ENCODE data around the gene TBX1.

TBX1 gene

DNA sequence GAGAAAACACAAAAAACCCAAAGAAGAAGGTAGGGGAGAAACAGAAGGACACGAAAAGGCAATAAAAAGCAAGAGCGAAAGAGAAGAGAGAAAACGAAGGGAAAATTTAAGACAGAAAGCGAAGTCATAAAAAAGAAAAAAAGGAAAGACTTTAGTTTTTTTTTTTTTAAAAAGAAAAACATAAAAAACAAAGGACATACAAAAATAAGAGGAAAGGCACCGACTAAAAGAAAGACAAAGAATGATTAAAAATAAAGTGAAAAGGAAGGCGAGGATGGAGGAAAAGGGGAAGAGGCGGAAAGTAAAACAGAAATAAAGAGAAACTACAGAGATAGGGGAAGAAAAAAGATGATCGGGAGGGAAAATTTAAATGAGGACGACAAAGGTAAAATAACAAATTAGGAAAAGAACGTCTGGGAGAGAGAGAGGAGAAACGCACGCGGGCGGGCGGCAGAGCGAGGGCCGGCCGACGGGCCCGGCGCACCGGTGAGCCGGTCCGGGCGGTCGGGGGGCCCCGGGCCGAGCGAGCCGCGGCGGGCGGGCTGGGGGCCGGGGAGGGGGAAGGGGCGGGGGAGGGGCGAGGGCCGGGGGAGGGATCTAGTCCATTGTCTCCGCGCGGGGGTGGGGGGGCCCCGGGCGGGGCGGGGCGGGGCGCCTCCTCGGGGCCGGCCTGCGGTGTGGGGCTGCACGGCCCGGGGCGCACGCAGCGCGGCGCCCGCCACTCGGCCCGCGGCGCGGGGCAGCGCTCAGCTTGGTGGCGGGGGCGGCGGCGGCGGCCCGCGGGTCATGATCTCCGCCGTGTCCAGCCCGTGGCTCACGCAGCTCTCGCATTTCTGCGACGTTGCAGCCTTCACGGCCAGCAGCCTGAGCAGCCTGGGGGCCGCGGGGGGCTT lies at the start of gene TBX1:
Gene TBX1, plus strand, starts transcription at position 721 of the 893 bp plus-strand sequence. Its CDS starts 66 bp downstream, at position 787.
- DNase-seq: no peak

DNA sequence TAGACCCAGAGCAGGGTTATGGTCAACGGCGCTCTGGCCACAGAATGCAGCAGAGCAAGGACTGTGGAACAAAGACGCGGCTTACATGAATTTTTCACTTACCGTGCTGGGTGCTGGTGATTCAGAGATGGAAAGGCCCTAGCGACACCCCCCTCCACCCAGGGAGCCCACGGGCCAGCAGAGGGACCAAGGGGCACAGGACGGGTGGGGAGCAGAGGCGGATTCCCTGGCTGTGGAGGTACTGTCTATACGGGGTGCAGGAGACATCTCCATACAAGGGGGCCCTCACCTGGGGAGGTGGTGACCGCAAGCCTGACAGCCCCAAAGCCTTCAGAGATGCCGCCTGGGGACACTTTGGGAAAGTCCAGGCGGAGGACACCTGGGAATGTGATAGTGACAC lies 47.3 kb upstream of the TBX1 start:
- DNase-seq: no peak

DNA sequence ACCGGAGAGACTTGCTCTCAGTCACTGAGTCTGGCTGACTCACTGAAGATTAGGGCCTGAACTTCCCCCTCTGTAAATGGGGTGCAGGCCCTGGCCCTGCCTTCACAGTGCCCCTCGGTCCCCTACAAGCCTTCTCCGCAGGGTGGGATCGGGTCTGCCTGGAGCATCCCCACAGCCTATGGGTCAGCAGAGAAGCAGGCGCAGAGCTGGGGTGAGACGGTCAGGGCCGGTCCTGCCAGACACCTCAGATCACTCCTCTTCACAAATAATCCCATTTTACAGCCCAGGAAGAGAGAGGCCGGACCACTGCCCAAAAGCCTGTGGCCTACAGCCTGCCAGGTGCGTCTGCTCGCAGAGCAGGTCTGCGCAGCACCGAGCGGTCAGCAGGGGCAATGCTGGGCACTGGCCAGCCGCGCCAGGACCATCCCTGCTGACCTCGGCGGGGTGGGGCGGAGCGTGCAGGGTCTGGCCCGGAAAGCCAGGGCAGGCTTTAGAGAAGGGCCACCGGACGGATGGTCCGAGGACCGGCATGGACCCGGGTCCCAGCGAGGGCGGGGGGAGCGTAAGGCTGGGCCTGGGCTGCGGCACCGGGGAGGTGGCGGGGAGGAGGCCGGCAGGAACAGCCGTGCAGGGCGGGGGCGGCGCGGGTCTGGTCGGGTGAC lies 46.8 kb upstream of the TBX1 start:
- DNase-seq: peak in 1 of 51 donors; percentile 52

DNA sequence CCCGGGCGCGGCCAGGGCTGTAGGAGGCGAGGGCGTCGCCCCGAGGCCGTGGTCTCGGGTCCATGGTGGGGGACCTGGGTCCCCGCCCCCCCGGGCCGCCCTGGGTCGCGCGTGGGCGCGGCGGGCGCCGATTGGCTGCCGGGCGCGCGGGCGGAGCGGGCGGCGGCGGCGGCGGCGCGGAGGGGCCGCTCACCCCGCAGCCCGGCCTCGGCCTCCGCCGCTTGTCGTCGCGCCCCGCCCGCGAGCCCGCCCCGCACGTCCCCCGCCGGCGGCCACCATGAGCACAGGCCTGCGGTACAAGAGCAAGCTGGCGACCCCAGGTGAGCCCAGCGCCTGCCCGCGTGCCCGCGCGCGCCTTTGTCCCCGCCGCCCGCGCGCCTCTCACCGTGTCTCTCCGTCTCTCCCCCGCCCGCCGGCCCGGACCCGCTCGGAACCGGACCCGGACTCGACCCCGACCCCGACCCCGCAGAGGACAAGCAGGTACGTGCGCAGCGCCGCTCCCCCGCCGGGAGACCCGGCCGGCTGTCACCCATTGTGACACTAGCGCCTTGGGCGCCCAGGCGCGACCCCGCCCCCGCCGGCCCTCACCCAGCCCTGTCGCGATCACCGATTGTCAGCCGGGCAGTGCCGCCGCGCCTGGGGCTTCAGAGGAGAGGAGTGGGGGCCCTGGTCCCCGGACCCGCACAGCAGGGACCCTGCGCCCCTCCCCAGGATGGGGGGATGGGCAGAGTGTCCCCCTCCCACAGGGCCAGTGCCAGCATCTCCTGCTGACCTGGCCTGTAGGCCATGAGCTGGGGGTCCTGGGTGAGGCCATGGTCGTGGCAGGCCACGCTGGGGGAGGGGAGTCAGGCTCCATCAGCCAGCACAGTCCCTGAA lies 46.0 kb upstream of the TBX1 start, which contains the start of gene SEPTIN5:
Gene SEPTIN5, plus strand, starts transcription at position 192 of the 876 bp plus-strand sequence. Its CDS starts 86 bp downstream, at position 278.
- DNase-seq: peak in 3 of 51 donors; percentile 30 to 52 (median 43)

DNA sequence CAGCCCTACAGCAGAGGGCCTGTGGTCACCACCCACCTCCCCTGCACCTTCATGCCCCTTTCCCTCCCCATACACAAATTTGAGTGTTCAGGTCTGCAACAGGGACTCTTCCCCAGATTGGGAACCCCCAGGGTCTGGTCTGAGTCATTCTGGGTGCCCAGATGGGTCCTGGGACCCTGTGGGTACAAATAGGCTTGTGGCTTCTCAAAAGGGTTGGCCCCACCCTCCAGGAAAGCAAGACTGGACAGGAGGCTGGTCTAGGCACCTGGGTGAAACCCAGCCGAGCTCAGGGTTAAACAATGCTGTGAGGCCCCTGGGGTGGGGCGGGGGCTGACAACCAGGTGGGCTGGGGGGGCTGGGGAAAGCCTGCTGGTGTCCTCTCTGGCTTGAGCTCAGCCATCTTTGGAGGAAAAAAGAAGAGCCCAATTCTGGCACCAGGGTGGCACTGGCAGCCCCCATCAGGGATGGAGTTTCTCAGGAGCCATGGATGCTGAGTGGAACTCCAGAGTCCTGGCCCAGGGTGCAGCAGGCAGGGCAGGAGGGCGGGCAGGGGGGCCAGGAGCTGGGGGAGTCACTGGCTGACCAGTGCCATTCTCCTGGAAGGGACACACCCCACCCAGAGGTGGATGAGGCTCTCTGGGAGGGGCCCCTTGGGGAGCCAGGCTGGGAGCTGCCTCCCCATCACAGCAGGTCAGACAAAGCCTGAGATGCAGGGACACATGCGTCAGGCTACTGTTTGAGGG lies 45.2 kb upstream of the TBX1 start:
- no peak for DNase-seq

DNA sequence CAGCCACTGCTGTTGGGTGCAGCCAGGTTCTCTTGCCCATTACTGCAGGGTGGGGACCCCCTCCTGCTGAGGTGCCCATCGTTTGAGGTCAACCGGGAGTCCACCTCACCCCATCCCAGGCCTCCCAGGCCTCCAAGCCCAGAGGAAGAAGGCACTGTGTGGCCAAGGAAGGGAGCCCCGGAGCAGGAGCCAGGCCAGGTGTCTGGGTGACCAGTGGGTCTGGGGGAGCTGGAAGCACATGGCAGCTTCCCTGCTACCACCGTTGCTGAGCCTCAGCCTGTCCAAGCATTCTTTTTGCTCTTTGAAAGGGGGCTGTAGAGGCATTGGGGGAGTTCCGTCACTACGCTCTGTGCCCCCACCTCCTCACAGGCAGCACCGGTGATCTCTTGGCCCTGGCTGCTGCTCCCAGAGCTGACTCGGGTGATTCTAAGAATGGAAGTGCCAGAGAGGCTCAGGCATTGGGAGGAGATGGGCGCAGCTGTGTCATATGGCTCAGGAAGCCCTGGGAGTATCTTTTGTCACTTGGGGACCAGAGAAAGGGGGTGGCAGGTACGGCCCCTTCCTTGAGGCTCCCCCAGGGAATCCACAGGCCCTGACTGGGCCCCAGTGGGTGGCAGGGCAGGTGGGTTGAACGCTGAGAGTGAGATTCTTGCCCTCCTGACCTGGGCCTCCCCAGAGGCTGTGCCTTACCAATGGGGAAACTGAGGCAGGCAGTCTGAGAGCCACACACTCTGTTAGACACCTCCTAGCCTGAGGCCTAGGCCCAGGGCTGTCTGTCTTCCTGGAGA lies 44.3 kb upstream of the TBX1 start:
- DNase-seq: no peak

DNA sequence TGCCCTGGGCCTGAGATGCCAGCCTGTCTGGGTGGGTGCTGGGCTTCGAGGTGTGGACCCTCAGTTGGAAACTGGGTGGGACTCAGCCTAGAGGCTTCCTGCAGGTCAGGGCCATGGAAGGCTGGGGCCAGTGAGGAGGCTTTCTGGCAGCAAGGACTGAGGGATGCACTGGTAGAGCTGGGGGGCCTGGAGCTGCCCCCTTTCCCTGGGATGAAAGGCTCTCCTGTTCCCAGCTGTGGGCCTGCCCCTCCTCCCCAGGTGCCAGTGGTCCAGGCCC lies 43.8 kb upstream of the TBX1 start:
- no peak for DNase-seq

DNA sequence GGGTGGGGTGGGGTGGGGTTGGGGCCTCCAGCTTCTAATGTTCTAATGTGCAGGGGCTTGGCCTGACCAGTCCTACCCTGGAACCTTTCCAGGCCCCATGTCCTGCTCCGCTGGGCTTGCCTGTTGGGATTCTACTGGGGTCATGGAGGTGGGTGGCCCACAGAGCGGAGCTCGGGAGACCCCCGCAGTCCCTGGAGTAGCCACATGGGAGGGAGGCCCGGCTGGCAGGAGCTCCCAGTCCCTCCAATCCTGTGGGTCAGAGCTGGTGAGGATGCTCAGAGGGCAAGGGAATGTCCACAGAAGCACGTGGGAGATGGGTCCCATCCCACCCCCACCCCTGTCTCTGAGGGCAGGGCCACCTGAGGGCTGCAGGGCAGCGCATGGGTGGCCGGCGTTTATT lies 43.4 kb upstream of the TBX1 start:
- no peak for DNase-seq

DNA sequence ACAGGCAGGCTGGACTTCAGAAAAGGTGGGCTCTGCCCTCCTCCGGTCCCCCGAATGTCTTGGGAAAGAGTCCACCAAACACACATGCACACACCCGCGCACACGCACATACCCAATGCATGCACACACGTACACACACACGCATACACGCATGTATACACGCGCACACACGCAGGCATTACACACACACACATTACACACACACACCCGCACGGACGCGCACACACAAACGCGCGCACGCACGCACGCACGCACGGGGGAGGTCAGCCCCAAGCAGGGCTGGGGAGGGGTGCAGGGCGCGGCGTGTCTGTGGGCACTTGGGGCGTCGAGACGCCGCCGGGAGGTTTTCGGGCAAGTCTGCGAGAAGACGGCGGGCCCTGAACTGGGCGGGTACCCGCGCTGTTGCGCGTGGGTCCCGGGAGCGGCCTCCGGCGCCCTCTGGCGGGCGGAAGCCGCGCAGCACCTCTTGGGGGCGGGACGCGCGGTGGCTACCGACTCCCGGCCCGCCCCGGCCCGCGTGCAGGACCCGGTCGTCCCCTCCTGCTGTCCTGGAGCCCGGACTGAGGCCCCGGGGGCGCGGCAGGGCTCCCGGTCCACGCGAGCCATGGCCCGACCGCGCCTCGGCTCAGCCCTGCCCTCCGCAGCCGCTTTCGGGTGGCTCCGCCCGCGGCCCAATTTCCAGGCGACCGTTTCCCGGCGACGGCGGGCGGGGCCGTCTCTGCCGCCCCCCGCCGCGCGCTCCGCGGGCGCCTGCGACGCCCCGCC lies 42.7 kb upstream of the TBX1 start:
- DNase-seq: peak in 43 of 51 donors; percentile 16 to 81 (median 49)

DNA sequence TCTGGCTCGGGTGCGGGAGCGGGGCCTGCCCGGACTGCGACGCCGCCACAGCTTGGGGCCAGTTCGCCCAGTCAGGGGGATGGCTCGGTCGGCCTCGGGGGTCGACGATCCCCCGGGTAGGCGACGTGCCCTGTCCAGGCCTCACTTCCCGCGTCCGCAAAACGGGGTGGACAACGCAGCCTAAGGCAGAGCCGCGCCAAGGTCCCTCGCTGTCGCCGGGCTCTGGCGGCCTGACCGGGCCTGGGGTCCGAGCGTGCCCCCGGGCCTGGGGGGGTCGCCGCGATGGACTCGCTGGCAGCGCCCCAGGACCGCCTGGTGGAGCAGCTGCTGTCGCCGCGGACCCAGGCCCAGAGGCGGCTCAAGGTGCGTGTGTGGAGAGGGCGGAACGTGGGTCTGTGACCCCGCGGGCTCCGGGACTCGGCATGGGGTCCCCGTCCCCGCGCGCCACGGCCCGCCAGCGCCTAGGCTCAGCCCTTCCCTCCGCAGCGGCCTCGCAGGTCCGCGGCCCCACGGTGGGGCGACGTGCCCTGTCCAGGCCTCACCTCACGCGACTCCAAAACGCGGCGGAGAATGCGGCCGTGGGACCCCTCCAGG lies 42.0 kb upstream of the TBX1 start:
- DNase-seq: no peak

DNA sequence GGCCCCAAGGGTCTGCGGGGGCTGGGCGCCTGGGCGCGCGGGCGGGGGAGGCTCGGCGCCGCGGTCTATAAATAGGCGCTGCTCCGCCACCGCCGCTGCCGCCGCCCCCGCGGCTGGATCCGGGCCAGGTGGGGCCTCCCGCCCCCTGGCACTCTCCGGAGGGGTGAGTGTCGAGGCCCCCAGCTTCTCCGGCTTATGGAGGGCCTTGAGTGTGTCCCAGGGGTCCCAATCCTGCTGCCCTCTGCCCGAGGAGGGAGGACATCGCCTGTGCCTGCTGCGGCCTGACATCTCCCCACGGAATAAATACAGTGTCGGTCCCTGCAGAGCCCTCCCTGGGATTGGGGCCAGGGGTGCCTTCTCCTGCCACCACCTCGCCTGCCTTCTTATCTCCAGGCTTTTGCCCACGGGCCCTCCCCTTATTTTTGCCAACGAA lies 41.5 kb upstream of the TBX1 start:
- DNase-seq: no peak

DNA sequence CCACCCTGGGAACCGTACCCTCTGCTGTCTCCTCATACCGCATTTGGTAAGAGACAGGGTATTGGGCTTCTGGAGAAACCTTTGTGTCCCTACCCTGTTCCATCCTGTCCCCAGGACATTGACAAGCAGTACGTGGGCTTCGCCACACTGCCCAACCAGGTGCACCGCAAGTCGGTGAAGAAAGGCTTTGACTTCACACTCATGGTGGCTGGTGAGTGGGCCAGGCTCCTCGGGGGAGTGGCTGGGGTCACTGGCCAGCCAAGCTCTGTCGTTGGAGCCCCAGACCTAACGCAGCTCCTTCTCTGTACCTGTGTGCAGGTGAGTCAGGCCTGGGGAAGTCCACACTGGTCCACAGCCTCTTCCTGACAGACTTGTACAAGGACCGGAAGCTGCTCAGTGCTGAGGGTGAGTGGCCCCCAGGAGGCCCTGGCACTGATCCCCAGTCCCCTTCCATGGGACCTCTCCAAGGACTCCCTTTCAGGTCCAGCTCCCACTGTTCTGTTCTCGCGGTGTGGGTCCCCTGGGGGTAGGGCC lies 41.0 kb upstream of the TBX1 start:
- no peak for DNase-seq

DNA sequence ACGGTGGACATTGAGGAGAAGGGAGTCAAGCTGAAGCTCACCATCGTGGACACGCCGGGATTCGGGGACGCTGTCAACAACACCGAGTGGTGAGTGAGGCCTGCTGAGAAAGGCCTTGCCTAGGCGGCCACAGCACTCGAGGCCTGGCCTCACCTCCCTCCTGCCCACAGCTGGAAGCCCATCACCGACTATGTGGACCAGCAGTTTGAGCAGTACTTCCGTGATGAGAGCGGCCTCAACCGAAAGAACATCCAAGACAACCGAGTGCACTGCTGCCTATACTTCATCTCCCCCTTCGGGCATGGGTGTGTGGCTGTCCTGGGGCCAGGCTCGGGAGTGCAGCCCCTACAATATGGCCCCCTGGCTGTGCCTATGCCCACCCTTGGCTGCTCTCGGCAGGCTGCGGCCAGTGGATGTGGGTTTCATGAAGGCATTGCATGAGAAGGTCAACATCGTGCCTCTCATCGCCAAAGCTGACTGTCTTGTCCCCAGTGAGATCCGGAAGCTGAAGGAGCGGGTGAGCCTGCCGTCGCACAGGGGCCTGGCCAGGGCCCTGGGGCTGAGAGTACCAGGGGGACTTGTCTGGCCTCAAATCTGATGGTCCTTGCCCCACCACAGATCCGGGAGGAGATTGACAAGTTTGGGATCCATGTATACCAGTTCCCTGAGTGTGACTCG lies 40.3 kb upstream of the TBX1 start:
- DNase-seq: no peak

DNA sequence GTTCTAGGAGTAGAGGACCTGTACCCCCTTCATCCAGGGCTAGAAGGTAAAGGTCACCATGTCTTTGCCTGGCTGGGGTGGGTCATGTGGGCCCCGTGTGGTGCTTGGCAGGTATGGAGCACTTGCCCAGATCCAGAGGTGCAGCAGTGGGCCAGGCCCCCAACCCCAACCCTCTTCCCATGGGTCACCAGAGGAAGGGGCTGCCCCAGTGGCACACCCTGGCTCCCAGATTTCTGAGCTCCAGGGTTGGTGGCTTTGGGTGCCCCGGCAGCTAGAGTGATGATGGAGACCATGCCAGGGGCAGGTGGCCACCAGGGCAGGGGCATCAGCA lies 39.6 kb upstream of the TBX1 start:
- DNase-seq: no peak

DNA sequence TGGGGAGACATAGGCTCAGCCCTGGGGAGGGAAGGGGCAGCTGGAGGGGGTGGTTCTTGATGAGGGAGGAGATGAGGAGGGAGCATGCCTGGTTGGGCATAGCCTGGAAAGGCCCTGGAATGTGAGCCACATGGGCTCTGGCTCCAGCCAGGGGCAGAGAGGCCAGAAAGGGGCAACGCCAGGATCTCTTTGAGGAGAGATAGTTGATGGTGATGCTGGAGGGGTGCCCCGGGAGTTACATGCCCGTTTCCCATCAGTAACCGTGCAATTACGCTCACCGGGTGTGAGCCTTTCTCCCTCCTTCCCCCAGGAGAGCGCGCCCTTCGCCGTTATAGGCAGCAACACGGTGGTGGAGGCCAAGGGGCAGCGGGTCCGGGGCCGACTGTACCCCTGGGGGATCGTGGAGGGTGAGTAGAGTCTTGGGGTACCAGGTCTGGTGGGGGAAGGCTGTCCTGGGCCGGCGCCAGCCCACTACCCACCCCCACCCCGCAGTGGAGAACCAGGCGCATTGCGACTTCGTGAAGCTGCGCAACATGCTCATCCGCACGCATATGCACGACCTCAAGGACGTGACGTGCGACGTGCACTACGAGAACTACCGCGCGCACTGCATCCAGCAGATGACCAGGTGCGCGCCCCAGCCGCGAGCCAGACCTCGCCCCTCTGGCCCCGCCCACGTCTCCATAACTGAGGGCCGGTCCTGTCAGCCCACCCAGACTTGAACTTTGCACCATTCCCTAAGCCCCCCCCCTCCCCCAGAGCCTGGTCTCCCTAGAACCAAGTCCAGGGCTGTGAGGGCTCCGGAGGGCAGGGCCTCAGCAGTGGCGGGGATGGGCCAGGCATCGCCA lies 39.0 kb upstream of the TBX1 start:
- no peak for DNase-seq

DNA sequence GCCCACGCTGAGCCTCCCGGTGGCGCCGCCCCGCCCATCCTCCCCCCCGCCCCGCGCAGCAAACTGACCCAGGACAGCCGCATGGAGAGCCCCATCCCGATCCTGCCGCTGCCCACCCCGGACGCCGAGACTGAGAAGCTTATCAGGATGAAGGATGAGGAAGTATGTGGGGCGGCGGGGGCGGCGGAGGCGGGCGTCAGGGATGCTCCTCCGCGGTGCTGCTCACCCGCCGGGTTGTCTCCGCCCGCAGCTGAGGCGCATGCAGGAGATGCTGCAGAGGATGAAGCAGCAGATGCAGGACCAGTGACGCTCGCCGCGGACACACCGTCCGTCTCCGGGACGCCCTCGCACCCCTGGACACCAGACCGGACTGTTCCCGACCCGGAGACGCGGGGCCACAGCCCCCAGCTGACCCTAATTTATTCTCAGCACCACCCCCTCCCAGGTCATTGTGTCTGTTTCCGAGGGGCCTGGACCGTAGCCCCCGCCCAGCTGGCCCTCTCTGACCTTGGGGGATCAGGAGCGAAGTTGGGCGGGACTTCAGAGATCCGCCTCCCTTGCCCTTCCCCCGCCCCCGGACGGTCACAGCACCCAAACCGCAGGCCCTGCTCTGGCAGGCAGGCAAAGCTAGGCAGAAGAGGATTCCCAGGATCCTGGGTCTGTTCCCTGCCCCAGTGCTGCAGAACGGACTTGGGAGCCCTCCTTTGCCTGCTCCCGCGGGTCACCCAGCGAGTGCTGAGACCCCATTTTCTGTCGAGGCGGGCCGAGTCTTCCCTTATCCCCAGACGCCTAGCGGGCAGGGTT lies 38.2 kb upstream of the TBX1 start:
- no peak for DNase-seq

DNA sequence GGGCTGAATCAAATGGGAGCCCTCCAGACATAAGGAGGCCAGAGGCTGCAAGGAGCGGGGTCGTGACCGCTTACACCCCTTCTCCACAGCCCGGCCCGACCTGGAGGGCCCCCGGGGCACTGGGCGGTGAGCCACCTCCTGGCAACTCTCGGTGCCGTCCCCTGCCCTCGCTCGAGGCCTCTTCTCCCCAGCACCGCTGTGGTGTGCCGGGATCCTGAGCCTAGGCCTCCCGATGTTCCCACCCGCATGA lies 37.7 kb upstream of the TBX1 start:
- DNase-seq: no peak

Data from hypothalamus (tissue), 51 donors.